HFF-Myc (cell line): ENCODE measurements around the gene TMEM225B.

Experiments used
- DNase-seq: peaks from one replicate; pipeline ENCODE4 v3.0.0-alpha.2; 2011; ENCODE audit warnings: low read depth; ENCODE audit errors: extremely low read depth
- H3K4me3 ChIP-seq: replicated peaks from 2 replicates; pipeline ENCODE4 v1.5.1; 2011; ENCODE audit warnings: low read depth, mild to moderate bottlenecking, control low read depth, low read length
- TF ChIP-seq, protein P1 (sequence below): IDR thresholded peaks from 2 replicates; pipeline ENCODE4 v1.5.1; 2012; ENCODE audit warnings: mild to moderate bottlenecking, low read depth, low read length, control low read depth; ENCODE audit errors: missing control alignments

The TMEM225B gene

GRCh38 chr7:99557940-99558305 lies 40.1 kb upstream of the TMEM225B start:
- H3K4me3 ChIP-seq, result peak overlapping the region; percentile 91
- TF ChIP-seq, protein P1, sequence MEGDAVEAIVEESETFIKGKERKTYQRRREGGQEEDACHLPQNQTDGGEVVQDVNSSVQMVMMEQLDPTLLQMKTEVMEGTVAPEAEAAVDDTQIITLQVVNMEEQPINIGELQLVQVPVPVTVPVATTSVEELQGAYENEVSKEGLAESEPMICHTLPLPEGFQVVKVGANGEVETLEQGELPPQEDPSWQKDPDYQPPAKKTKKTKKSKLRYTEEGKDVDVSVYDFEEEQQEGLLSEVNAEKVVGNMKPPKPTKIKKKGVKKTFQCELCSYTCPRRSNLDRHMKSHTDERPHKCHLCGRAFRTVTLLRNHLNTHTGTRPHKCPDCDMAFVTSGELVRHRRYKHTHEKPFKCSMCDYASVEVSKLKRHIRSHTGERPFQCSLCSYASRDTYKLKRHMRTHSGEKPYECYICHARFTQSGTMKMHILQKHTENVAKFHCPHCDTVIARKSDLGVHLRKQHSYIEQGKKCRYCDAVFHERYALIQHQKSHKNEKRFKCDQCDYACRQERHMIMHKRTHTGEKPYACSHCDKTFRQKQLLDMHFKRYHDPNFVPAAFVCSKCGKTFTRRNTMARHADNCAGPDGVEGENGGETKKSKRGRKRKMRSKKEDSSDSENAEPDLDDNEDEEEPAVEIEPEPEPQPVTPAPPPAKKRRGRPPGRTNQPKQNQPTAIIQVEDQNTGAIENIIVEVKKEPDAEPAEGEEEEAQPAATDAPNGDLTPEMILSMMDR, result no peak
- no peak for DNase-seq

- TF ChIP-seq, protein P1, result no peak
- H3K4me3 ChIP-seq, result peak within 1 kb of the TSS; percentile 91
- DNase-seq, result no peak
Observed at GRCh38 chr7:99558306-99559174, 39.5 kb upstream of the TMEM225B start, which contains the start of gene ZNF655. TSS of gene ZNF655 (plus strand) at chr7:99558642. CDS start at chr7:99560560, 1,918 bp downstream.

GRCh38 chr7:99559175-99559915 lies 38.7 kb upstream of the TMEM225B start:
- no peak for DNase-seq
- TF ChIP-seq, protein P1, result no peak
- H3K4me3 ChIP-seq, result peak overlapping the region; percentile 91

- no peak overlapping the region; the same call in 1 of the 2 replicates for H3K4me3 ChIP-seq
- TF ChIP-seq, protein P1, result no peak
- DNase-seq, result no peak
Observed at GRCh38 chr7:99560834-99561736, 37.0 kb upstream of the TMEM225B start.

DNA sequence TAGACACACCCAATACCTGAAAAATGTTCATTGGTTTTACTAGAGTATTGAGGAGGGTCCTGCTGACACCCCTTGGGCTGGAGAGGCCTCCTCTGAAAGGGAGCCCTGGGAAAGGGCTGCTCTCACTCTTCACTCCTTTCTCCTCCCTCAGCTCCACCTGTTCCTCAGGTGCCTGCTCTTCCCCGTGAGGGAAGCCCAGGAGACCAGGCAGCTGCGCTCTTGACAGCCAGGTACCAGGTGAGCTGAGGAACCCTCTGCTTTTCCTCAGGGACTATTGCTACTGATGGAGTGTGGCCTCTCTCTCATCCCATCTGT lies 36.4 kb upstream of the TMEM225B start:
- DNase-seq, result no peak
- TF ChIP-seq, protein P1, result no peak
- no peak overlapping the region for H3K4me3 ChIP-seq

DNA sequence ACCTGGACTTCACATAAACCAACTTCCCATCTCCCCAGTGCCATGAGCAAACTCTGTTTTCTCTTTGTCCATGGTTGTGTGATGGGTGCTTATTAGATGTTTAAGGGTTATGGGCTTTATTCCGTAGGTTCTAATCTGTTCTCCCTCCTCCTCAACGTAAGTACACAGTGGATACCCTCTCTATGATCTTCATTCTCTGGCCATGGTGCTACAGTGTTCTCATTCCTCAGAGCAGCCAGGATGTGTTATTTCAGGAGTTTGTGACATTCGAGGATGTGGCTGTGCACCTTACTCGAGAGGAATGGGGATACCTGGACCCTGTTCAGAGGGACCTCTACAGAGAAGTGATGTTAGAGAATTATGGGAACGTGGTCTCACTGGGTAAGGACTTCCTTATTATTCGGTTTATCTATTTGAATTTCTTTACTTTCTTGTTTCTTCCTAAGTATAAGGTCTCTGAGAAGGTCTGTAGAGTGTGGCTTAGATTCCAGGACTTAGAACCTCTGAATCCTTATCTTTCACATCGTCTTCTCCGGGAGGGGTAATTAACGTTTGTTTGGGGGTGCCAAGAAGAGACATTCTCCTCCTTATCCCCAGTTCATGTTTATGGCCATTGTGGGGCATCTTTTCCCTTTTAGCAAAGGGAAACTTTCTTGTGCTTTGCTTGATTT lies 35.8 kb upstream of the TMEM225B start:
- TF ChIP-seq, protein P1, result no peak
- peak overlapping the region; percentile 12 for H3K4me3 ChIP-seq

More for the DNA sequence above, 35.8 kb upstream of the TMEM225B start:
- no peak for DNase-seq
